ENCODE results near the gene MAGI2.
A peak's percentile ranks its signal among the peaks of the same experiment; 100 is the strongest.
"Not testable (repeated sequence)": the region's sequence is repeated elsewhere in the genome, so short reads cannot be mapped to it uniquely, and the experiment has no call there.

The MAGI2 gene

DNA sequence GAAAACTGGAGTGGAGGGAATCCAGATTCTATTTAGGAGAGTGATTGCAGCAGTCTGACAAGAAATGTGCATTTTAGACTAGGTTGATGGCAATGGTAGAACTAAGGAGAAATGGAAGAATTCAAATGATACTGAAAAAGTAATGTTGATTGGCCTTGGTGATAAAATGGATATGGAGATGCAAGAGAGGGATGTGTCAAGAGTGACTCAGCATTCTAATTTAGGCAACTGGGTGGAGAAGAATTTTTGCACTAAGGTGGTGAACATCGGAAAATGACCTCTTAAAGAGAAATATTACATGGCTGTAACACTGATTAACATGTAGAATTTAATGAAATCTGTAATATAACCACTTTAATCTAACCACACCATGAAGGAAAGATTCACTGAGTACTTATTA lies 848.3 kb downstream of the MAGI2 start:
- FAIRE-seq, result no peak

DNA sequence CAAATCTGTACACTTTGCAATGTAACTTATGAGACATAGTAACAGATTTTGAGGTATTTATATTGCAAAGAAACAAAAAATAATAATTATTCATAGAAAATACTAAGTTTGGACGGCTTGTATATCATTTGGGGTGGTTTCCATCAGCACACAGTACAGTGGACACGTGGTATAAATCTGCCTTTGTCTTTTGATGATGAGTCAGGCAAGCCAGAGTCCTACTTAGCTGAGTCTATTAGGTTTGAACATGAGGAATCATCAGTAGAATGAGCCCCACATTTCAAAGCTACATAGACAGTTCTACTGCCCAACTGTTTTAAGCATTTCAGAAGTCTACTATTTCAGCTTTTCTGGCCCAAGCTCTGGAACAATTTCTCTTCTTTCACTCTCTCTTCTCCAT lies 851.7 kb downstream of the MAGI2 start:
- FAIRE-seq, result no peak

DNA sequence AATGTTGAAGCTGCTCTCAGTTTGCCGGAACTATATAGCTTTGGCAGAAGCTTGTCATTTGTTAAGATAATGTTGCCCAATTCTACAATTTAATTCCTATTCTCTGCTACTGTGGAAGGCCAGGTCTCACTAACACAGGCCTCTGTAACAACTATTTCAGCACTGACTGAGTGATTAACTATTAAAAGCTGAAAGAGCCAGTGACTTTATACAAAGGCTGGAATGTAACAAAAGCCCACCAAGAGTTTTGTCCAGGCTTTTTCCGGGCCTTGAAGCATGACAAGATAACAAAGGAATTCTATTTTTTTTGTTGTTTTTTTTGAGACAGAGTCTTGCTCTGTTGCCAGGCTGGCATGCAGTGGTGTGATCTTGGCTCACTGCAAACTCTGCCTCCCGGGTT lies 859.3 kb downstream of the MAGI2 start:
- no peak for FAIRE-seq

DNA sequence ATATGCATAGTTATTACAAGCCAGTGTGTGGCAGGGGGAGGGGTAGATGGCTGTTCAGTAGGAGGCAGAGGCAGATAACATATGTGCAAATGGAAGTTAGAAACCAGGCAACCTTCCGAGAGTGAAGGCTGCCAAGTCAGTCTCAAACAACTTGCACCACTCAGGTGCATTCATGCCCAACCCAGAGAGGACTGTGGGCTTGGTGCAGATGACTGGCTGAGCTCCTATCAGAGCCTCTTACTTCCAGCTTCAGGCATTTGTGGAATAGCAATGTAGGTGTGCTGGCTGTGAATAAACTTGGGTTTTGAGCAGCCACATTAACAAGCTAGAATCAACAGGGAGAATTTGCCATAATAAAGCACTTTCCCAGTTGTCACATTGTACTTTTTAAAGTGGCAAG lies 865.1 kb downstream of the MAGI2 start:
- no peak for FAIRE-seq

GRCh38 chr7:78587443-78588044 lies 865.9 kb downstream of the MAGI2 start:
- no peak for FAIRE-seq

DNA sequence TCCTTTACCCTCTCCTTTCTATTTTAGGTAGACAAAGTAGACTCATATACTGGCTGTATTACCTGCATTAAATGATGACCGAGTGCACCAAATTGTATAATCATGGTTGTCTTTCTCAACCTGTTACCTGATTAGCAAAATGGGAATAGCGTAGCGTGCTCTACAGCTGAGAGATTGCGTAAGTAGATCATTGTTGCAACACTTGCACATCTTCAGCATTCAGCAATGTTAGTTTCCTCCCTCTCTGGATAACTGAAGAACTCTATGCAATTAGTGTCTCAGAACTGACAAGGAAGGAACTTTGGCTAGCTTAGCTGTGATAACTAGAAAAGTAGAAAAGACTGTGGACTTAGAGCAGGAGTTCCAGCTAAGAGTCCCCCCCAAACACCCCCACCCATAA lies 867.5 kb downstream of the MAGI2 start:
- no peak for FAIRE-seq

DNA sequence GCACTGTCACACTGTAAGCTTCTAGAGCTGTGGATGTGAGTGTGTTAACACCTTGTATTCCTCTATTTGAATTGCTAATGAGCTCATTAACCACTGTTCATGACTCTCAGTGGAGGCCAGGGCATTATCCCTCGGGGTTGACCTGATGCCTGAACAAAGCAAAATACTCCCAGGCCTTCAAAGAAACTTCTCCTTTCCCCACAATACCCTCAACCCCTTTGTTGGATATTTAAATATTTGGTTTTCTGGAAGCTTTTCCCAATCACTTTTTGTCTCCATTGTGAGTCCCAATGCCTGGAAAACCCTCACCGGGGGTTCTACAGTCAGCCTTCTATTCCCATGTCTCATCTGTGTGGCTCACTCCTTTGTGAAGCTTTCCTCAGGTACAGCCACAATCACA lies 874.8 kb downstream of the MAGI2 start:
- no peak for FAIRE-seq

GRCh38 chr7:78577174-78577952 lies 876.1 kb downstream of the MAGI2 start:
- not testable (repeated sequence) for FAIRE-seq

DNA sequence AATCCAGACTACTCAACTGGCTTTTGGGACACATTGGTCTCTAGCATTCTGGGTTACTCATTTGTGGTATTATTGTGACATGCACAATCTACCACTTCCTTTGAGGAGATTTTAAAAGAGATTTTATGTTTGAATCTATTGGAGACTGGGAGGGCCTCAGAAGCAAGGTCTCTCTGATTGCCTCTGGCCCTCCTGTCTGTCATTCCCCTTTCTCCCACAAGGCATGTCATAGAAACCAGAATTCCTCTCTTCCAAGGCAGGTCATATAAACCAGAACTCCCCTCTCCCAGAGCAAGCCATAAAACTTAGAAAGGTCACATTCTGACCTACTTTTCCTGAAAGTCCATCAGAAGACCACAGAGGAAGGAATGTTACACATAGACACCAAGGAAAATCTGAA lies 877.2 kb downstream of the MAGI2 start:
- FAIRE-seq, result no peak

- FAIRE-seq, result no peak
These were observed 882.2 kb downstream of the MAGI2 start for GRCh38 chr7:78571292-78571691.

DNA sequence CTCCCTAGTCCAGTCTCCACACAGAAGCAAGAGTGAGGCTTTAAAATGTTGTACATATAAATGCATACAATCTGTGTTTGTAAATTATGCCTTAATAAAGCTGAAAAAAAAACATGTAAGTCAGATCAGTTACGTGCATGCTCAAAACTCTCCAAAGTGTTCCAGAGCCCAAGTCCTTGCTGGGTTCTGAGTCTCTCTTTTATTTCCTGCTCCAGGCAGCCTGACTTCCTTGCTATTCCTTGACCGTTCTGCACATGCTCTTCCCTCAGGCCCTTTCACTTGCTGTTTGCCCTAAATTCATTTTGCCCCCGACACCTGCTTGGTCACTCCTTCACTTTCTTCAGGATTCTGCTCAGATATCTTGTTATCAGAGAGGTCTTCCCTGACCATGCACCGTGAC lies 884.8 kb downstream of the MAGI2 start:
- no peak for FAIRE-seq

GRCh38 chr7:78567836-78568235 lies 885.6 kb downstream of the MAGI2 start:
- no peak for FAIRE-seq

DNA sequence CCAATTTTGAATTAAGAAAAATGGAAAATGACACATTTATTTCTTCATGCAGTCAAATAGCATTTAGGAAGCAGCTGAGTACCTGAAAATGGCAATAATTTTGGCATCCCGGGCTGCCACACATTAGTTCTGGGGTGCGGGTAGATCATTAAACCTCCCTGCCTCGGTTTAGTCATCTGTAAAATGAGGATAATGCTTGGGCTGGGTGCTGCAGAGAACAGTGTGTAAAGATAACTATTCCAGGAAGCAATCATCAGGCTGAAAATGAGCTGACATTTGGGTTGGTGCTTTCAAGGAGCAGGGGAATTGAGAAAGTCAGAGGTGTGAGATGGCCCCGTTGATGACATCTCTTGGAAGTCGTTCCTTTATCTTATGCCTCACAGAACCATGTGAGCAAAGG lies 887.7 kb downstream of the MAGI2 start:
- no peak for FAIRE-seq

- FAIRE-seq, result no peak
These were observed 890.3 kb downstream of the MAGI2 start for GRCh38 chr7:78563191-78563590.

DNA sequence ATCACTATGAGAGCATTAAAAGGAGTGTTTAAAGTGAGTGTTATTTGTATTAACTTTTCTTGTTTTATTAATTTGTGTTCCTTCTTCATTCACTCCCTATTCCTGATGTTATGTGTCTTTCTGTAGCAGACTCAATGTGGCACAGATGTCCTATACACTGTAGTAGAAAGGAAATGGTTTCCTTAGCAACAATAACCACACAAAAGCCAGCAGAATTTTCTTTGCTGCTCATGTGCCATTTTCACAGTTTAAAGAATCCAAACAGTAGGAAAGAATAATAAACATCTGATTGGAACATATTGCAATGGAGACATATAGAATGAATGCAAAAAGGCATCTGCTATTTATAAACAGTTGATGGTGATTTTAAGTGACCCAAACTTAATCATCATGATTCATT lies 891.3 kb downstream of the MAGI2 start:
- FAIRE-seq, result no peak

GRCh38 chr7:78558566-78558965 lies 894.9 kb downstream of the MAGI2 start:
- no peak for FAIRE-seq

- no peak for FAIRE-seq
These were observed 909.5 kb downstream of the MAGI2 start for GRCh38 chr7:78543976-78544375.

GRCh38 chr7:78542981-78543380 lies 910.5 kb downstream of the MAGI2 start:
- no peak for FAIRE-seq

- FAIRE-seq, result no peak
These were observed 910.9 kb downstream of the MAGI2 start for GRCh38 chr7:78542541-78542940.

DNA sequence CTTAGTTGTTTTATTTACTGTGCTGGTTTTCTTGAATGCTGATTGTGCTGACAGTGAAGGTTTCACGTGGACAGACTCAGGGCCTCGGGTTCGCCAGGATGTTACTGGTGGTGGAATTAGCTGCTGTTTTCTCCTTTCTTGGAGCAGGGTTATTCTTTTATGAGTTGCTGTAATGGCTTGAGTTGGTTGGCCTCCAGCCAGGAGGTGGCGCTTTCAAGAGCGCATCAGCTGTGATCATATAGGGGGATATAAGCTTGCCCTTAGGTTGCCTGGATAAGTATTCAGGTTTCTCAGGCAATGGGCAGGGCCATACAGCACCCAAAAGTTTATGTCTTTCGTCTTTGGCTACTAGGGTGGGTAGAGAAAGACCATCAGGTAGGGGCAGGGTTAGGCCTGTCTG lies 913.6 kb downstream of the MAGI2 start:
- no peak for FAIRE-seq

GRCh38 chr7:78535655-78536054 lies 917.8 kb downstream of the MAGI2 start:
- no peak for FAIRE-seq

- FAIRE-seq, result peak; percentile 65
These were observed 923.1 kb downstream of the MAGI2 start for GRCh38 chr7:78530351-78530750.

- no peak for FAIRE-seq
These were observed 924.1 kb downstream of the MAGI2 start for GRCh38 chr7:78529392-78529791.

GRCh38 chr7:78528964-78529363 lies 924.5 kb downstream of the MAGI2 start:
- no peak for FAIRE-seq

GRCh38 chr7:78523930-78524329 lies 929.5 kb downstream of the MAGI2 start:
- FAIRE-seq, result no peak

All from islet of Langerhans (tissue), 1 donor.